NOMO-1 (cell line): ENCODE results near the gene STX8.

Experiments
- DNase-seq, 2 experiments: peaks; one replicate each; lab custom pipeline; 2025; ENCODE audit not compliant: unreplicated experiment in 2 of 2; lab: John Stamatoyannopoulos, UW

Gene STX8

GRCh38 chr17:9200699-9201359 is 374.8 kb downstream of the STX8 start:
- DNase-seq, result no peak
